Activated naive CD4-positive, alpha-beta T cell treated with anti-CD3 and anti-CD28 coated beads, Interleukin-2, amount 50 U/mL, for 24 hours (primary cell): ENCODE results near the gene SLC49A4.

Source experiments
- H3K27ac Mint-ChIP-seq: one replicate; pipeline ENCODE4 v1.8.0; 2021; ENCODE audit warnings: mild to moderate bottlenecking, mixed read lengths
- H3K27me3 Mint-ChIP-seq: one replicate; pipeline ENCODE4 v1.8.0; 2021; ENCODE audit warnings: mixed read lengths
- H3K36me3 Mint-ChIP-seq: one replicate; pipeline ENCODE4 v1.8.0; 2021; ENCODE audit warnings: mixed read lengths
- H3K4me1 Mint-ChIP-seq: one replicate; pipeline ENCODE4 v1.8.0; 2021; ENCODE audit warnings: mixed read lengths
- H3K4me3 Mint-ChIP-seq: one replicate; pipeline ENCODE4 v1.8.0; 2021; ENCODE audit warnings: mild to moderate bottlenecking, mixed read lengths
- H3K9me3 Mint-ChIP-seq: one replicate; pipeline ENCODE4 v1.8.0; 2021; ENCODE audit warnings: mixed read lengths

The SLC49A4 gene

GRCh38 chr3:122800706-122801237, 5.9 kb downstream of the SLC49A4 start:
- peaks cover 24% of the 10 kb centered on the region for H3K4me1 Mint-ChIP-seq
- H3K36me3 Mint-ChIP-seq = peaks cover 10% of the 10 kb centered on the region
- H3K27ac Mint-ChIP-seq = no peak overlapping the region
- no peaks in the 10 kb centered on the region for H3K27me3 Mint-ChIP-seq
- no peaks in the 10 kb centered on the region for H3K9me3 Mint-ChIP-seq
- no peak overlapping the region for H3K4me3 Mint-ChIP-seq

GRCh38 chr3:122802323-122802722, 7.5 kb downstream of the SLC49A4 start:
- Mint-ChIP-seq H3K4me1 (peaks cover 8% of the 10 kb centered on the region), H3K36me3 (peaks cover 11% of the 10 kb centered on the region), H3K27me3 (no peaks in the 10 kb centered on the region), H3K27ac (no peak overlapping the region), H3K4me3 (no peak overlapping the region), H3K9me3 (no peaks in the 10 kb centered on the region)

- Mint-ChIP-seq H3K4me3 (no peak overlapping the region), H3K36me3 (peaks cover 14% of the 10 kb centered on the region), H3K27ac (no peak overlapping the region), H3K9me3 (no peaks in the 10 kb centered on the region), H3K27me3 (no peaks in the 10 kb centered on the region), H3K4me1 (peaks cover 6% of the 10 kb centered on the region)
These were observed 9.1 kb downstream of the SLC49A4 start for GRCh38 chr3:122803977-122804376.

GRCh38 chr3:122810734-122811133, 15.9 kb downstream of the SLC49A4 start:
- Mint-ChIP-seq H3K4me3 (no peak overlapping the region), H3K27me3 (no peaks in the 10 kb centered on the region), H3K36me3 (peaks cover 18% of the 10 kb centered on the region), H3K27ac (no peak overlapping the region), H3K9me3 (no peaks in the 10 kb centered on the region), H3K4me1 (no peaks in the 10 kb centered on the region)

GRCh38 chr3:122816587-122816986, 21.7 kb downstream of the SLC49A4 start:
- peaks cover 3% of the 10 kb centered on the region for H3K4me1 Mint-ChIP-seq
- H3K9me3 Mint-ChIP-seq = no peaks in the 10 kb centered on the region
- H3K36me3 Mint-ChIP-seq = peaks cover 20% of the 10 kb centered on the region
- no peak overlapping the region for H3K27ac Mint-ChIP-seq
- no peaks in the 10 kb centered on the region for H3K27me3 Mint-ChIP-seq
- H3K4me3 Mint-ChIP-seq = no peak overlapping the region

GRCh38 chr3:122824465-122825381, 29.9 kb downstream of the SLC49A4 start:
- no peak overlapping the region for H3K27ac Mint-ChIP-seq
- H3K27me3 Mint-ChIP-seq = no peaks in the 10 kb centered on the region
- H3K4me1 Mint-ChIP-seq = no peaks in the 10 kb centered on the region
- no peaks in the 10 kb centered on the region for H3K9me3 Mint-ChIP-seq
- H3K36me3 Mint-ChIP-seq = peaks cover 26% of the 10 kb centered on the region
- no peak overlapping the region for H3K4me3 Mint-ChIP-seq

- Mint-ChIP-seq H3K27me3 (no peaks in the 10 kb centered on the region), H3K27ac (no peak overlapping the region), H3K4me3 (no peak overlapping the region), H3K36me3 (peaks cover 26% of the 10 kb centered on the region), H3K4me1 (no peaks in the 10 kb centered on the region), H3K9me3 (no peaks in the 10 kb centered on the region)
These were observed 30.6 kb downstream of the SLC49A4 start for GRCh38 chr3:122825460-122825859.

GRCh38 chr3:122826278-122826677, 31.4 kb downstream of the SLC49A4 start:
- Mint-ChIP-seq H3K27me3 (no peaks in the 10 kb centered on the region), H3K9me3 (no peaks in the 10 kb centered on the region), H3K36me3 (peaks cover 24% of the 10 kb centered on the region), H3K27ac (no peak overlapping the region), H3K4me1 (no peaks in the 10 kb centered on the region), H3K4me3 (no peak overlapping the region)

- no peaks in the 10 kb centered on the region for H3K9me3 Mint-ChIP-seq
- H3K36me3 Mint-ChIP-seq = peaks cover 25% of the 10 kb centered on the region
- no peaks in the 10 kb centered on the region for H3K4me1 Mint-ChIP-seq
- H3K27me3 Mint-ChIP-seq = no peaks in the 10 kb centered on the region
- no peak overlapping the region for H3K4me3 Mint-ChIP-seq
- H3K27ac Mint-ChIP-seq = no peak overlapping the region
These were observed 33.4 kb downstream of the SLC49A4 start for GRCh38 chr3:122828281-122828680.

- H3K4me3 Mint-ChIP-seq = no peak overlapping the region
- H3K27me3 Mint-ChIP-seq = no peaks in the 10 kb centered on the region
- peaks cover 25% of the 10 kb centered on the region for H3K36me3 Mint-ChIP-seq
- H3K27ac Mint-ChIP-seq = no peak overlapping the region
- peaks cover 9% of the 10 kb centered on the region for H3K9me3 Mint-ChIP-seq
- no peaks in the 10 kb centered on the region for H3K4me1 Mint-ChIP-seq
These were observed 40.7 kb downstream of the SLC49A4 start for GRCh38 chr3:122835590-122835989.

- Mint-ChIP-seq H3K27ac (no peak overlapping the region), H3K4me3 (no peak overlapping the region), H3K9me3 (peaks cover under 1% of the 10 kb centered on the region), H3K4me1 (no peaks in the 10 kb centered on the region), H3K27me3 (no peaks in the 10 kb centered on the region), H3K36me3 (peaks cover 24% of the 10 kb centered on the region)
These were observed 48.7 kb downstream of the SLC49A4 start for GRCh38 chr3:122843604-122844003.

GRCh38 chr3:122857019-122857418, 62.1 kb downstream of the SLC49A4 start:
- H3K36me3 Mint-ChIP-seq = peaks cover 7% of the 10 kb centered on the region
- H3K27me3 Mint-ChIP-seq = no peaks in the 10 kb centered on the region
- H3K4me1 Mint-ChIP-seq = no peaks in the 10 kb centered on the region
- H3K4me3 Mint-ChIP-seq = no peak overlapping the region
- H3K9me3 Mint-ChIP-seq = no peaks in the 10 kb centered on the region
- no peak overlapping the region for H3K27ac Mint-ChIP-seq

GRCh38 chr3:122858373-122858772, 63.5 kb downstream of the SLC49A4 start:
- Mint-ChIP-seq H3K9me3 (no peaks in the 10 kb centered on the region), H3K36me3 (peaks cover 7% of the 10 kb centered on the region), H3K27ac (no peak overlapping the region), H3K4me3 (no peak overlapping the region), H3K4me1 (no peaks in the 10 kb centered on the region), H3K27me3 (no peaks in the 10 kb centered on the region)

GRCh38 chr3:122859021-122859805, 64.3 kb downstream of the SLC49A4 start:
- no peak overlapping the region for H3K27ac Mint-ChIP-seq
- no peak overlapping the region for H3K4me3 Mint-ChIP-seq
- H3K4me1 Mint-ChIP-seq = no peaks in the 10 kb centered on the region
- peaks cover 7% of the 10 kb centered on the region for H3K36me3 Mint-ChIP-seq
- no peaks in the 10 kb centered on the region for H3K27me3 Mint-ChIP-seq
- no peaks in the 10 kb centered on the region for H3K9me3 Mint-ChIP-seq

- Mint-ChIP-seq H3K27me3 (no peaks in the 10 kb centered on the region), H3K4me3 (no peak overlapping the region), H3K4me1 (no peaks in the 10 kb centered on the region), H3K36me3 (peaks cover 7% of the 10 kb centered on the region), H3K9me3 (no peaks in the 10 kb centered on the region), H3K27ac (no peak overlapping the region)
These were observed 67.5 kb downstream of the SLC49A4 start for GRCh38 chr3:122862381-122862780.

GRCh38 chr3:122864498-122864897, 69.6 kb downstream of the SLC49A4 start:
- H3K27me3 Mint-ChIP-seq = no peaks in the 10 kb centered on the region
- H3K27ac Mint-ChIP-seq = no peak overlapping the region
- no peak overlapping the region for H3K4me3 Mint-ChIP-seq
- peaks cover 7% of the 10 kb centered on the region for H3K36me3 Mint-ChIP-seq
- H3K9me3 Mint-ChIP-seq = no peaks in the 10 kb centered on the region
- no peaks in the 10 kb centered on the region for H3K4me1 Mint-ChIP-seq
